Epidermal melanocyte (primary cell): Measurements from ENCODE around the gene DGKB.

Experiments
- DNase-seq: peaks from one replicate; pipeline ENCODE4 v3.0.0; 2011; ENCODE audit warnings: low spot score; ENCODE audit not compliant: insufficient read length

Gene DGKB

DNA sequence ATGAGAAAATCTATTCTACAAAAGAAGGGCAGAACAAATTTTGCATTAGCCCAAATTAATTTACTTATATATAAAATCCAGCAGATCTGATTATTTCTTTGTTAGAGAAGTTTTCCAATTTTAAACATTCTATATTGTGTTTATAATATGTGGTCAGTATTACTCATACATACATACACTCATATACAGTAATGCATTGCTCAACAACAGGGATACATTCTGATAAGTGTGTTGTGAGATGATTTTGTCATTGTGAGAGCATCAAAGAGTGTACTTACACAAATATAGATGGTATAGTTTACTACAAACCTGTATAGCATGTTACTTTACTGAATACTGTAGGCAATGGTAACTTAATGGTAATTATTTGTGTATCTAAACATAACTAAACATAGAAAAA, 673.5 kb downstream of the DGKB start:
- DNase-seq, result no peak

GRCh38 chr7:14228341-14228740, 674.2 kb downstream of the DGKB start:
- no peak for DNase-seq

- DNase-seq, result no peak
Observed at GRCh38 chr7:14226126-14226525, 676.4 kb downstream of the DGKB start.

- no peak for DNase-seq
Observed at GRCh38 chr7:14219125-14219524, 683.4 kb downstream of the DGKB start.

GRCh38 chr7:14218338-14218737, 684.2 kb downstream of the DGKB start:
- DNase-seq, result no peak

- DNase-seq, result no peak
Observed at GRCh38 chr7:14209896-14210484, 692.6 kb downstream of the DGKB start.

GRCh38 chr7:14207711-14208110, 694.8 kb downstream of the DGKB start:
- no peak for DNase-seq

DNA sequence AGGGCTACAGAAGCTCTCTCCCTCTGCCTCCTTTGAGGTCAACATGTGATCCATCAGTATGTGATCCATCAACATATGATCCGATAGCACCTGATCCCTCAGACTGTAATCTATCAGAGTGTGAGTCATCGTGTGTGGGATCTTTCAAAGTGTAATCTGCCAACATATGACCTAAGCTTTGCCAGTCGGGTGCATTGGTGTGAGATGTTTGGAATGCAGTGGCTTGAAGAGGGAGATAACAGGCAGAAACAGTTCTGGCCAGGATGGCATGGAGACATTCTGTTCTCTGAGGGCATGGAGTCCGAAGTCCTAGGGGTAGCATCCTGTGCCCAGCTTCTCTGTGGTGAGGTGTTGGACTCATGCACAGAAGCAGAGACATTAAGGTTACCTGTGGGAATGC, 695.4 kb downstream of the DGKB start:
- no peak for DNase-seq

DNA sequence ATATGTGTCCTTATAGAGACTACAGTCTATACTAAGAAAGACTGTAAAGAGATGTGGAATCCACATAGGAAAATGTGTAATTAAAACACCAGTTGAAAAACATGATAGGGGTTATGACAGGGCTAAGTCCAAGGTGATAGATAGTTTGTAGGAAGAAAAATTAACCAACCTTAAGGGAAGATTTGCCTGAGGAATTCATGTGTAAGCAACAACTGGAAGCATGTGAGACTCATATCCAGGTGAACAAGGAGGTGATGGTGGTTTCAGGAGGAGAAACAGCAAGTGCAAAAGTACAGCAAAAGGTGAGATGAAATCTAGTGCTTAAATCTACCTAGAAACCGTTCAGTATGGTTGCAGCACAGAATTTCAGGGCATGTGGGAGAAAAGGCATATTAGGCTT, 696.4 kb downstream of the DGKB start:
- DNase-seq, result no peak

DNA sequence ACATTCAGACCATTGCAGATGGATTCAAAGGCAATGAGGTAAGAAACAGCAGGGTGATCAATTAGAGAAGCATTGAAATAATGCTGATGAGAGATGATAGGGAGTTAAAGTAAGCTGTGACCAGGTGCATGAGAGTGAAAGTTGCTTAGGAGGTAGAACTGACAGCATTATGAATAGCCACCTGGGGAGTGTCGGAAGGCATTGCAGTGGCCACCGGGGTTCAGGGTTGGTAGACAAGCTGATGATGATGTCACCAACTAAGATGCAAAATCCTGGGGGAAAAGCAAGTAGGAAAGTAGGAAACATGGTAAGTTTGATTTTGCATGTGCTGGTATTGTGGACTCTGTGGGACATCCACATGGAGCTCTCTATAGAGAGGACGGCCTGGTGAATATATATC, 701.2 kb downstream of the DGKB start:
- DNase-seq, result no peak

- DNase-seq, result no peak
Observed at GRCh38 chr7:14199336-14199735, 703.2 kb downstream of the DGKB start.

DNA sequence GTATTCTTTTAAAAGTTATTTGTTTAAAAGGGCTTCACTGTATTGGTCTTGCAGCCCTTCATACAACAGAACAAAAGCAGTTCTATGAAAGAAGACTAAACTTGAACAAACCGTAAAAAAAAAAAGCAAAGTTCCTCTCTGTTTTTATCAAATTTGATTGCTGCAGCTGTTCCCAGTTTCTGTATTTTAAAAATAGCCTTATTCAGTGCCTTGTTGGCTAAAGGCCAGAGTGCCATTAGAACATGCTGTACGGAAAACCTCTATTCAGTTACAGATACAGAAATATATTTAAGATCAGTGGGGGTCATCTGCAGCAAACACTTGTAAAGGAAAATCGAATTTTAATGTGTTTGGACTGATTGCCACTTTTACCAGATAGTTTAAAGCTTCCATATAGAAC, 705.3 kb downstream of the DGKB start:
- no peak for DNase-seq

GRCh38 chr7:14196555-14196954, 706.0 kb downstream of the DGKB start:
- no peak for DNase-seq

DNA sequence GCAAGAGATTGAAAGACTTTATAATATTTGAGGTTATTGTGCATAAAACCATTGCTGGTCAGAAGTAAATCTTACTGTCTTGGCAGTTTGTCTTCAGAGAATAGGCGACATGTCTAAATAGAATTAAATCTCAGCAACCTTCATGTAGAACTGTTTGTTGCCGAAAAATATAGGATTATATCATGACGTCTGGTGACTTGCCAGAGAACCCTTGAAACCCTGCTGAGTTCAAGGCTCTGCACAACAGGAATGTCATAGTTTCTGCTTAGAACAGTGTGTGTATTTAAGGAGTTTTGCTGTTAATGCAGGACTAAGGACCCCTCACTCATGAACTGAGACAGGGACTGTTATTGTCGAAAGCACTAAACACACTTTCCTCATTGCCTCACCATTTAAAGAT, 706.7 kb downstream of the DGKB start:
- no peak for DNase-seq

- no peak for DNase-seq
Observed at GRCh38 chr7:14195079-14195478, 707.5 kb downstream of the DGKB start.

DNA sequence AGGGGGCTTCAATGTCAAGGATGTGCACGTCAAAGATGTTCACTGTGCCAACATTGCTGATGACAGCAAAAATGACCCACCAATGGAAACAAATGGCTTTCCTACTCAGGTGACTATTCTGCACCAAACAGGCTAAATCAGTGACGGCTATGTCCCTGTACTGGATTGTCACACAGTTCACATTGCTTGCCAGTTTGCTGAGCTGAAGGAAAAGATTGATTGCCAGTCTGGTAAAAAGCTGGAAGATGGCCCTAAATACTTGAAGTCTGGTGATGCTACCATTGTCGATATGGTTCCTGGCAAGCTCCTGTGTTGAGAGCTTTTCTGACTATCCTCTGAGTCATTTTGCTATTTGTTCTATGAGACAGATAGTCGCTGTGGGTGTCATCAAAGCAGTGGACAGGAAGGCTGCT, 710.9 kb downstream of the DGKB start:
- no peak for DNase-seq

DNA sequence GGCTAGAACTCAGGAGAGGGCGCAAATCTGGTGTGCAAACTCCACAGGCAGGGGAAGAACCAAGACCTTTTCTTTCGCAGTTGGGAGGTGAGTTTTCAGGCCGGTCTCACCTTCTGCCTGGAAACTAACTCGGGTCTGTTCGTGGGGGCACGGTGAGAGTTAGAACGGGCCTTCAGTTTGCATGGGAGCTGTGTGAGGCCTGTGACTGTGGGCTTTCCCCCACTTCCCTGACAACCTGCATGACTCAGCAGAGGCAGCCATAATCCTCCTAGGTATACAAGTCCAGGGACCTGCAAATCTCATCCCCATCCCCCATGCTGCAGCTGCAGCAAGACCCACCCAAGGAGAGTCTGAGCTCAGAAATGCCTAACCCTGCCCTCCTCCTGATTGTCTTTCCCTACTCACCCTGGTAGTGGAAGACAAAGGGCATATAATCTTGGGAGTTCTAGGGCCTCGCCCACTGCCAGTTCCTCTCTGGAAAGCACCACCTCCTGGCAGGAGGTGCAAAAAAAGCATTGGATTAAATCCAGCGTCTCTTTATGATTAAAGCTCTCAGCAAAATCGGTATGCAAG, 718.2 kb downstream of the DGKB start:
- no peak for DNase-seq

- no peak for DNase-seq
Observed at GRCh38 chr7:14179781-14180180, 722.8 kb downstream of the DGKB start.

DNA sequence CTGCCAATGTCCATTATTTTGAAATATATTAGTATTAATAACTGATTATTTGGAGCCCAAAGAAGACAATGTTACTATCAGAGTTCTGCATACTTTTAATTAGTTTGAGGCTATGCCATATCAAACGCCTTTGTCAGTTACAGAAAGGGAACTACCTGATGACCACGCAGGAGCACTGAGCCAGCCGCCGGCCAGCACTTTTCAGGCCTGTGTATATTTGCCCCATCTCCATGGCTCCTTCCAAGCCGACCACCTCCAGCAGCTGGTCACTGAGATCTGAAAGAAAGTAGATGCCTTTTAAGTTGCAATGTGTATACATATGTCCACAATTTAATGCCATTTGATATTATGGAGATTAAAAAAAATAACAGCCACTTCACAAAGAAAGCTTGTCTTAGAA, 724.7 kb downstream of the DGKB start:
- no peak for DNase-seq

- no peak for DNase-seq
Observed at GRCh38 chr7:14170872-14171271, 731.7 kb downstream of the DGKB start.

DNA sequence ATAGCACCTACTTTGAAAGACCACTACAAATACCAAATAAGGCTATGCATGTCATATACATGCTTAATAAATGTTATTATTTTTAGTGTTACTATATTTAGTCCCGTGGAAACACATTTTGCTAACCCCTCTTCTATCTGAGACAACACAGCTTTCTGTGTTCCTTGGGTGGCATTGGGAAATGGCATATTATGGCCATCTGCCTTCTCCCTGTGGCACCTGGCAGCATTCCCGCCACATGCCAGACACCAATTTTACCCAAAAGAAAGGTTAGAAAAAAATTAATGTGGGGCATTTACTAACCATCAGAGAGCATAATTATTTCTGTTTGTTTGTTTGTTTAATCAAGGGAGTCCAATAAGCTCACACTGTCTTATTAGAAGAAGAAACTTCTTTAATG, 744.4 kb downstream of the DGKB start:
- DNase-seq, result no peak

DNA sequence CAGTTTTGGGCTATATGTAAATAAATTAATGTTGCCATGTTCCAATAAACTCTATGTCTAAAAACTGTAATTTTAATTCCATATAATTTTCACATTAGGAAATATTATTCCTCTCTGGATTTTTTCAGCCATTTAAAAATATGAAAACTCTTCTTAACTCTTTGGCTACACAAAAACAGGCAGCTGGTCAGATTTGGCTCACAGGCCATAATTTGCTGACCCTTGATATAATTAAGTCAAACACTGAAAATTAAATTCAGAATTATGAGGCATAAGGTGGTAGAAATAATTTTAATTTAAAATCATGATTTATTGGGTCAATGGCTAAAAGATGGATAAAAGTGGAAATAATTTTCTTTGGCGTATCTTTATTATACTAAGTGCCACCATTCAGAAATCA, 746.1 kb downstream of the DGKB start:
- DNase-seq, result no peak

- no peak for DNase-seq
Observed at GRCh38 chr7:14148974-14149373, 753.6 kb downstream of the DGKB start.

GRCh38 chr7:14147532-14147931, 755.0 kb downstream of the DGKB start:
- DNase-seq, result no peak
